GM12878 (cell line): Measurements from ENCODE around the gene TMEM272.

Experiments used
- ASH2L ChIP-seq: fragments of 300-600, 200-600 bp; sonication (generic); IDR thresholded peaks from 2 replicates; pipeline ENCODE4 v1.6.1; 2017; ENCODE audit warnings: low read depth, mild to moderate bottlenecking, borderline replicate concordance
- E4F1 ChIP-seq: fragments of 450-650 bp; IDR thresholded peaks from 2 replicates; pipeline ENCODE4 v1.6.1; 2018; ENCODE audit warnings: borderline replicate concordance, mild to moderate bottlenecking; ENCODE audit not compliant: partially characterized antibody
- EZH2 ChIP-seq: IDR thresholded peaks from 2 replicates; pipeline ENCODE4 v1.6.1; 2012; ENCODE audit warnings: low read depth, mild to moderate bottlenecking, control low read depth, inconsistent platforms, low read length, borderline replicate concordance; ENCODE audit not compliant: control insufficient read depth
- NFIC ChIP-seq: IDR thresholded peaks from 2 replicates; pipeline ENCODE4 v1.6.1; 2012; ENCODE audit warnings: low read depth, mild to moderate bottlenecking, inconsistent platforms, low read length, moderate library complexity
- RBBP5 ChIP-seq: fragments of 200-600 bp; sonication (generic); conservative IDR thresholded peaks from 2 replicates; pipeline ENCODE4 v1.6.1; 2016
- SRF ChIP-seq, 2 experiments: IDR thresholded peaks; 2 replicates each; pipeline ENCODE4 v1.6.1; 2011; ENCODE audit warnings: low read depth in 2 of 2, low read length in 2 of 2, mild to moderate bottlenecking in 1 of 2, moderate library complexity in 1 of 2
- SUPT20H ChIP-seq: IDR thresholded peaks from 2 replicates; pipeline ENCODE4 v1.6.1; 2011; ENCODE audit warnings: low read depth, mild to moderate bottlenecking, low read length, moderate library complexity, borderline replicate concordance; ENCODE audit not compliant: control insufficient read depth
- ZBED1 ChIP-seq: IDR thresholded peaks from 2 replicates; pipeline ENCODE4 v1.6.1; 2016; ENCODE audit warnings: borderline replicate concordance
- ZBTB33 ChIP-seq: fragments of 450-650 bp; IDR thresholded peaks from 2 replicates; pipeline ENCODE4 v1.6.1; 2017; ENCODE audit warnings: mild to moderate bottlenecking
- TF ChIP-seq, protein P1 (sequence below), 3 experiments: IDR thresholded peaks in 2 of 3; conservative IDR thresholded peaks in 1 of 3; 2 replicates each; pipeline ENCODE4 v1.5.1; 2011; ENCODE audit warnings: low read depth in 3 of 3, low read length in 3 of 3, mild to moderate bottlenecking in 3 of 3, control low read depth in 2 of 3, moderate library complexity in 2 of 3, inconsistent platforms in 1 of 3, mixed read lengths in 1 of 3; ENCODE audit not compliant: control insufficient read depth in 2 of 3, insufficient read depth in 1 of 3; ENCODE audit errors: extremely low read depth in 1 of 3
- TF ChIP-seq, protein P2 (sequence below): IDR thresholded peaks from 2 replicates; pipeline ENCODE4 v1.6.1; 2011; ENCODE audit warnings: low read depth, mild to moderate bottlenecking, low read length, moderate library complexity, borderline replicate concordance; ENCODE audit errors: extremely low read depth
- TF ChIP-seq, protein P3 (sequence below): IDR thresholded peaks from 2 replicates; pipeline ENCODE4 v1.6.1; 2011; ENCODE audit warnings: mild to moderate bottlenecking, low read depth, low read length, moderate library complexity; ENCODE audit not compliant: insufficient replicate concordance

DNA sequence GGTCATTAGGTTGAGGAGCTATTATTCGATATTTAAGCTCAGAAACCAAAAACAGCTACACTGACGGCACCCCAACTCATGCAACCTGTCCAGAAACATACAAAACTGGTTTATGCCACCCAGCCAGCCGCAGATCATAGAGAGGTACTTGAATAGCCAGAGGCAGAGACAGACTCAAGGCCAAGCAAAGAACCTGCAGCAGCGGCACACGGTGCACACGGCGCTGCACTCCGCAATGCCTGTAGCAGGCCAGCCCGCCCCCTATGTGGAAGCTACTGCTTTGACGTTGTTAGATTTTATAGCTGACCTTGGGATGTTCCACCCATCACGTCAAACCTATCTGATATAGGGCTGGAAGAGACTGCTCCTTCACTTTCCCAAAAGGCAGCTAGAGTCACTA is 29.1 kb downstream of the TMEM272 start:
- TF ChIP-seq ASH2L, result no peak
- TF ChIP-seq, protein P1, sequence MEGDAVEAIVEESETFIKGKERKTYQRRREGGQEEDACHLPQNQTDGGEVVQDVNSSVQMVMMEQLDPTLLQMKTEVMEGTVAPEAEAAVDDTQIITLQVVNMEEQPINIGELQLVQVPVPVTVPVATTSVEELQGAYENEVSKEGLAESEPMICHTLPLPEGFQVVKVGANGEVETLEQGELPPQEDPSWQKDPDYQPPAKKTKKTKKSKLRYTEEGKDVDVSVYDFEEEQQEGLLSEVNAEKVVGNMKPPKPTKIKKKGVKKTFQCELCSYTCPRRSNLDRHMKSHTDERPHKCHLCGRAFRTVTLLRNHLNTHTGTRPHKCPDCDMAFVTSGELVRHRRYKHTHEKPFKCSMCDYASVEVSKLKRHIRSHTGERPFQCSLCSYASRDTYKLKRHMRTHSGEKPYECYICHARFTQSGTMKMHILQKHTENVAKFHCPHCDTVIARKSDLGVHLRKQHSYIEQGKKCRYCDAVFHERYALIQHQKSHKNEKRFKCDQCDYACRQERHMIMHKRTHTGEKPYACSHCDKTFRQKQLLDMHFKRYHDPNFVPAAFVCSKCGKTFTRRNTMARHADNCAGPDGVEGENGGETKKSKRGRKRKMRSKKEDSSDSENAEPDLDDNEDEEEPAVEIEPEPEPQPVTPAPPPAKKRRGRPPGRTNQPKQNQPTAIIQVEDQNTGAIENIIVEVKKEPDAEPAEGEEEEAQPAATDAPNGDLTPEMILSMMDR (IDR thresholded peaks at IDR 0.05 in 2 of 3, conservative IDR thresholded peaks at IDR 0.05 in 1 of 3; ENCODE audit: control insufficient read depth in 2 of 3, extremely low read depth in 1 of 3, insufficient read depth in 1 of 3, low read depth in 3 of 3, low read length in 3 of 3), result no peak
- TF ChIP-seq, protein P2, sequence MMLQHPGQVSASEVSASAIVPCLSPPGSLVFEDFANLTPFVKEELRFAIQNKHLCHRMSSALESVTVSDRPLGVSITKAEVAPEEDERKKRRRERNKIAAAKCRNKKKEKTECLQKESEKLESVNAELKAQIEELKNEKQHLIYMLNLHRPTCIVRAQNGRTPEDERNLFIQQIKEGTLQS, result no peak
- no peak for TF ChIP-seq SRF (IDR thresholded peaks at IDR 0.05; ENCODE audit: low read depth in 2 of 2, low read length in 2 of 2)
- TF ChIP-seq ZBED1, result no peak
- no peak for TF ChIP-seq RBBP5
- TF ChIP-seq SUPT20H, result no peak
- no peak for TF ChIP-seq NFIC
- TF ChIP-seq E4F1, result no peak
- TF ChIP-seq EZH2, result no peak
- TF ChIP-seq, protein P3, sequence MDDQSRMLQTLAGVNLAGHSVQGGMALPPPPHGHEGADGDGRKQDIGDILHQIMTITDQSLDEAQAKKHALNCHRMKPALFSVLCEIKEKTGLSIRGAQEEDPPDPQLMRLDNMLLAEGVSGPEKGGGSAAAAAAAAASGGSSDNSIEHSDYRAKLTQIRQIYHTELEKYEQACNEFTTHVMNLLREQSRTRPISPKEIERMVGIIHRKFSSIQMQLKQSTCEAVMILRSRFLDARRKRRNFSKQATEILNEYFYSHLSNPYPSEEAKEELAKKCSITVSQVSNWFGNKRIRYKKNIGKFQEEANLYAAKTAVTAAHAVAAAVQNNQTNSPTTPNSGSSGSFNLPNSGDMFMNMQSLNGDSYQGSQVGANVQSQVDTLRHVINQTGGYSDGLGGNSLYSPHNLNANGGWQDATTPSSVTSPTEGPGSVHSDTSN, result no peak
- no peak for TF ChIP-seq ZBTB33
